ENCODE results near the gene ACSM5. TPM values are rescaled to one million over a fixed set of nuclear protein-coding genes. Genes with fewer than 3 reads are reported as not detected.
"Not testable (repeated sequence)": the region's sequence is repeated elsewhere in the genome, so short reads cannot be mapped to it uniquely, and the experiment has no call there.

ACSM5 gene
- total and polyA plus RNA-seq, 10 donors, result 1.00 to 8.8 (median 3.3) TPM

GRCh38 chr16:20424129-20424866, 15.0 kb downstream of the ACSM5 start:
- no peaks in the 10 kb centered on the region for H3K9me3 ChIP-seq
- H3K4me1 ChIP-seq, result no peaks in the 10 kb centered on the region
- TF ChIP-seq POLR2A (IDR thresholded peaks at IDR 0.05), result no peak
- no peak for TF ChIP-seq POLR2AphosphoS5 (IDR thresholded peaks at IDR 0.05)
- no peak for TF ChIP-seq CTCF (IDR thresholded peaks at IDR 0.05 in 8 of 11, conservative IDR thresholded peaks at IDR 0.05 in 3 of 11)
- H3K27ac ChIP-seq, result no peak overlapping the region
- H3K4me3 ChIP-seq, result no peak overlapping the region
- no peaks in the 10 kb centered on the region for H3K36me3 ChIP-seq
- whole genome bisulfite sequencing, 5 donors, result 65 to 77% (median 67%) methylated on average over 2 of the region's 2 CpGs
- DNase-seq, result no peak
- intact Hi-C loops (cut with DNase I; ENCODE audit: low total_unique reads), result no loop called here
- H3K27me3 ChIP-seq (replicated peaks in 1 of 7), result no peaks in the 10 kb centered on the region

- H3K36me3 ChIP-seq; H3K27me3 ChIP-seq (replicated peaks in 1 of 7); H3K4me3 ChIP-seq; H3K9me3 ChIP-seq; DNase-seq; intact Hi-C loops (cut with DNase I; ENCODE audit: low total_unique reads); H3K4me1 ChIP-seq; H3K27ac ChIP-seq: not testable (repeated sequence)
- 39 to 79% (median 54%) methylated on average over 2 of the region's 2 CpGs for WGBS, 5 donors
Measured at GRCh38 chr16:20427401-20427797, 18.1 kb downstream of the ACSM5 start.

- DNase-seq; H3K27me3 ChIP-seq (replicated peaks in 1 of 7); intact Hi-C loops (cut with DNase I; ENCODE audit: low total_unique reads); H3K36me3 ChIP-seq; H3K27ac ChIP-seq; H3K4me3 ChIP-seq; H3K4me1 ChIP-seq; H3K9me3 ChIP-seq: not testable (repeated sequence)
- 71 to 84% (median 82%) methylated on average over 7 of the region's 7 CpGs for WGBS, 5 donors
Measured at GRCh38 chr16:20429499-20429898, 20.2 kb downstream of the ACSM5 start.

GRCh38 chr16:20430480-20430879, 21.1 kb downstream of the ACSM5 start:
- WGBS, 5 donors, result 76 to 93% (median 82%) methylated on average over 1 of the region's 1 CpG

GRCh38 chr16:20430948-20431347, 21.6 kb downstream of the ACSM5 start:
- 75 to 86% (median 81%) methylated on average over 11 of the region's 11 CpGs for WGBS, 5 donors
- no peak overlapping the region for H3K27ac ChIP-seq
- TF ChIP-seq CTCF (IDR thresholded peaks at IDR 0.05 in 8 of 11, conservative IDR thresholded peaks at IDR 0.05 in 3 of 11) (no peak), POLR2A (IDR thresholded peaks at IDR 0.05) (no peak), POLR2AphosphoS5 (IDR thresholded peaks at IDR 0.05) (no peak)
- no peaks in the 10 kb centered on the region for H3K36me3 ChIP-seq
- intact Hi-C loops (cut with DNase I; ENCODE audit: low total_unique reads), result no loop called here
- no peaks in the 10 kb centered on the region for H3K27me3 ChIP-seq (replicated peaks in 1 of 7)
- no peak for DNase-seq
- H3K9me3 ChIP-seq, result no peaks in the 10 kb centered on the region
- H3K4me1 ChIP-seq, result no peaks in the 10 kb centered on the region
- no peak overlapping the region for H3K4me3 ChIP-seq

More at GRCh38 chr16:20430480-20430879, 21.1 kb downstream of the ACSM5 start:
- H3K4me1 ChIP-seq; H3K4me3 ChIP-seq; H3K9me3 ChIP-seq; DNase-seq; H3K27ac ChIP-seq; H3K27me3 ChIP-seq (replicated peaks in 1 of 7); intact Hi-C loops (cut with DNase I; ENCODE audit: low total_unique reads); H3K36me3 ChIP-seq: not testable (repeated sequence)

- 0 to 50% (median 46%) methylated on average over 1 to 2 of the region's 2 CpGs; no CpG with 5 or more reads in 1 of the 5 donors for WGBS, 5 donors
- H3K36me3 ChIP-seq; H3K27me3 ChIP-seq (replicated peaks in 1 of 7); H3K4me1 ChIP-seq; H3K4me3 ChIP-seq; intact Hi-C loops (cut with DNase I; ENCODE audit: low total_unique reads); H3K9me3 ChIP-seq; DNase-seq: not testable (repeated sequence)
- H3K27ac ChIP-seq, result peak overlapping the region in 1 of 8 donors; percentile 55
Measured at GRCh38 chr16:20438950-20439349, 29.6 kb downstream of the ACSM5 start.

- WGBS, 5 donors, result 33 to 78% (median 66%) methylated on average over 1 to 3 of the region's 3 CpGs
- H3K9me3 ChIP-seq; H3K36me3 ChIP-seq; intact Hi-C loops (cut with DNase I; ENCODE audit: low total_unique reads); DNase-seq; H3K4me1 ChIP-seq; H3K4me3 ChIP-seq; H3K27me3 ChIP-seq (replicated peaks in 1 of 7): not testable (repeated sequence)
- H3K27ac ChIP-seq, result peak overlapping the region in 4 of 8 donors; percentile 13 to 55 (median 40)
Measured at GRCh38 chr16:20439820-20440231, 30.5 kb downstream of the ACSM5 start.

GRCh38 chr16:20440731-20441130, 31.4 kb downstream of the ACSM5 start:
- DNase-seq, result not testable (repeated sequence)
- WGBS, 5 donors, result 84 to 94% (median 91%) methylated on average over 1 of the region's 1 CpG

More at GRCh38 chr16:20440731-20441130, 31.4 kb downstream of the ACSM5 start:
- H3K9me3 ChIP-seq; H3K4me1 ChIP-seq; intact Hi-C loops (cut with DNase I; ENCODE audit: low total_unique reads); H3K4me3 ChIP-seq; H3K36me3 ChIP-seq; H3K27me3 ChIP-seq (replicated peaks in 1 of 7); H3K27ac ChIP-seq: not testable (repeated sequence)
